ENCODE measurements around the gene MELTF.

Gene MELTF

GRCh38 chr3:197010556-197011351 is 18.9 kb downstream of the MELTF start:
- DNase-seq (ENCODE audit: low spot score), result no peak

GRCh38 chr3:197009532-197010019 is 20.0 kb downstream of the MELTF start:
- no peak for DNase-seq (ENCODE audit: low spot score)

- DNase-seq (ENCODE audit: low spot score), result no peak
Measured at GRCh38 chr3:197008436-197009209, 21.0 kb downstream of the MELTF start.

GRCh38 chr3:197007953-197008352 is 21.7 kb downstream of the MELTF start:
- no peak for DNase-seq (ENCODE audit: low spot score)

- DNase-seq (ENCODE audit: low spot score), result peak; percentile 86
Measured at GRCh38 chr3:197007296-197007940, 22.2 kb downstream of the MELTF start.

- no peak for DNase-seq (ENCODE audit: low spot score)
Measured at GRCh38 chr3:197006860-197007259, 22.8 kb downstream of the MELTF start.

- DNase-seq (ENCODE audit: low spot score), result no peak
Measured at GRCh38 chr3:197006446-197006845, 23.2 kb downstream of the MELTF start.

GRCh38 chr3:197003461-197004385 is 25.9 kb downstream of the MELTF start:
- DNase-seq (ENCODE audit: low spot score), result peak; percentile 62

- peak; percentile 92 for DNase-seq (ENCODE audit: low spot score)
Measured at GRCh38 chr3:197002701-197003454, 26.7 kb downstream of the MELTF start.

- DNase-seq (ENCODE audit: low spot score), result peak; percentile 44
Measured at GRCh38 chr3:197001972-197002700, 27.5 kb downstream of the MELTF start.

- peak; percentile 80 for DNase-seq (ENCODE audit: low spot score)
Measured at GRCh38 chr3:197001106-197001971, 28.3 kb downstream of the MELTF start.

GRCh38 chr3:197000211-197000610 is 29.4 kb downstream of the MELTF start:
- DNase-seq (ENCODE audit: low spot score), result no peak

GRCh38 chr3:196998966-196999760 is 30.5 kb downstream of the MELTF start:
- DNase-seq (ENCODE audit: low spot score), result no peak

GRCh38 chr3:196997311-196997710 is 32.3 kb downstream of the MELTF start:
- no peak for DNase-seq (ENCODE audit: low spot score)

- no peak for DNase-seq (ENCODE audit: low spot score)
Measured at GRCh38 chr3:196996454-196997265, 33.0 kb downstream of the MELTF start.

- DNase-seq (ENCODE audit: low spot score), result no peak
Measured at GRCh38 chr3:196995646-196996355, 33.8 kb downstream of the MELTF start.

- no peak for DNase-seq (ENCODE audit: low spot score)
Measured at GRCh38 chr3:196995027-196995426, 34.6 kb downstream of the MELTF start.
